Measurements from ENCODE around the gene IRAK3. TPM values are rescaled to one million over a fixed set of nuclear protein-coding genes. Genes with fewer than 3 reads are reported as not detected.
"Not testable (repeated sequence)": the region's sequence is repeated elsewhere in the genome, so short reads cannot be mapped to it uniquely, and the experiment has no call there.

Gene IRAK3
- total RNA-seq, 4 donors from 2014 or later, result 12.2 to 21.5 (median 13.6) TPM

- Histone ChIP-seq H3K27me3 (peaks cover 0 to 3% (median 0%) of the 10 kb centered on the region in 4 donors), H3K4me1 (no peaks in the 10 kb centered on the region), H3K36me3 (no peaks in the 10 kb centered on the region), H3K27ac (replicated peaks in 1 of 4) (no peak overlapping the region), H3K4me3 (no peak overlapping the region), H3K9me3 (peaks cover 0 to 5% (median 0%) of the 10 kb centered on the region in 4 donors)
- 80% methylated on average over 4 of the region's 4 CpGs for WGBS
- DNase-seq (ENCODE audit: extremely low spot score), result no peak
- intact Hi-C loops (cut with DNase I), result no loop called here
- TF ChIP-seq CTCF (IDR thresholded peaks at IDR 0.05), result no peak
- TF ChIP-seq EP300 (IDR thresholded peaks at IDR 0.05), result no peak
- no peak for TF ChIP-seq POLR2AphosphoS5 (IDR thresholded peaks at IDR 0.05)
- TF ChIP-seq POLR2A (IDR thresholded peaks at IDR 0.05; ENCODE audit: low read depth), result no peak
Observed at GRCh38 chr12:66203820-66204219, 14.8 kb downstream of the IRAK3 start.

GRCh38 chr12:66206141-66206540, 17.1 kb downstream of the IRAK3 start:
- Histone ChIP-seq H3K4me1 (no peaks in the 10 kb centered on the region), H3K36me3 (no peaks in the 10 kb centered on the region), H3K9me3 (no peaks in the 10 kb centered on the region), H3K27ac (replicated peaks in 1 of 4) (no peak overlapping the region), H3K27me3 (no peaks in the 10 kb centered on the region), H3K4me3 (no peak overlapping the region)
- intact Hi-C loops (cut with DNase I), result no loop called here
- WGBS, result 91% methylated on average over 1 of the region's 1 CpG
- no peak for DNase-seq (ENCODE audit: extremely low spot score)
- TF ChIP-seq POLR2AphosphoS5 (IDR thresholded peaks at IDR 0.05) (no peak), CTCF (IDR thresholded peaks at IDR 0.05) (no peak), POLR2A (IDR thresholded peaks at IDR 0.05; ENCODE audit: low read depth) (no peak), EP300 (IDR thresholded peaks at IDR 0.05) (no peak)

- no peak overlapping the region for H3K27ac ChIP-seq (replicated peaks in 1 of 4)
- no peak for DNase-seq (ENCODE audit: extremely low spot score)
Observed at GRCh38 chr12:66210840-66211239, 21.8 kb downstream of the IRAK3 start.

GRCh38 chr12:66211573-66211972, 22.6 kb downstream of the IRAK3 start:
- H3K4me1 ChIP-seq; H3K27ac ChIP-seq (replicated peaks in 1 of 4); intact Hi-C loops (cut with DNase I); DNase-seq (ENCODE audit: extremely low spot score); H3K27me3 ChIP-seq; H3K9me3 ChIP-seq; H3K4me3 ChIP-seq: not testable (repeated sequence)
- peaks cover 0 to 10% (median 4%) of the 10 kb centered on the region in 4 donors for H3K36me3 ChIP-seq
- WGBS, result 71% methylated on average over 2 of the region's 2 CpGs

More at GRCh38 chr12:66210840-66211239, 21.8 kb downstream of the IRAK3 start:
- Histone ChIP-seq H3K9me3 (no peaks in the 10 kb centered on the region), H3K4me1 (no peaks in the 10 kb centered on the region), H3K27me3 (peaks cover 0 to 3% (median 0%) of the 10 kb centered on the region in 4 donors), H3K36me3 (peaks cover 0 to 10% (median 4%) of the 10 kb centered on the region in 4 donors), H3K4me3 (no peak overlapping the region)
- no peak for TF ChIP-seq POLR2AphosphoS5 (IDR thresholded peaks at IDR 0.05)
- no peak for TF ChIP-seq EP300 (IDR thresholded peaks at IDR 0.05)
- no peak for TF ChIP-seq POLR2A (IDR thresholded peaks at IDR 0.05; ENCODE audit: low read depth)
- TF ChIP-seq CTCF (IDR thresholded peaks at IDR 0.05), result no peak
- intact Hi-C loops (cut with DNase I), result no loop called here

- H3K4me3 ChIP-seq; intact Hi-C loops (cut with DNase I); H3K27ac ChIP-seq (replicated peaks in 1 of 4); H3K27me3 ChIP-seq; H3K9me3 ChIP-seq; DNase-seq (ENCODE audit: extremely low spot score); H3K4me1 ChIP-seq: not testable (repeated sequence)
- H3K36me3 ChIP-seq, result peaks cover 0 to 10% (median 4%) of the 10 kb centered on the region in 4 donors
- 86% methylated on average over 3 of the region's 3 CpGs for WGBS
Observed at GRCh38 chr12:66213011-66213410, 24.0 kb downstream of the IRAK3 start.

GRCh38 chr12:66217342-66217917, 28.4 kb downstream of the IRAK3 start:
- peaks cover 0 to 12% (median 9%) of the 10 kb centered on the region in 4 donors for H3K9me3 ChIP-seq
- intact Hi-C loops (cut with DNase I), result no loop called here
- H3K27ac ChIP-seq (replicated peaks in 1 of 4), result no peak overlapping the region
- 76% methylated on average over 4 of the region's 4 CpGs for WGBS
- peaks cover 0 to 20% (median 8%) of the 10 kb centered on the region in 4 donors for H3K36me3 ChIP-seq
- no peak for DNase-seq (ENCODE audit: extremely low spot score)
- peaks cover 0 to 3% (median 0%) of the 10 kb centered on the region in 4 donors for H3K27me3 ChIP-seq
- no peak overlapping the region for H3K4me3 ChIP-seq
- TF ChIP-seq POLR2AphosphoS5 (IDR thresholded peaks at IDR 0.05) (no peak), POLR2A (IDR thresholded peaks at IDR 0.05; ENCODE audit: low read depth) (no peak), CTCF (IDR thresholded peaks at IDR 0.05) (no peak)
- no peaks in the 10 kb centered on the region for H3K4me1 ChIP-seq

Measured in esophagus muscularis mucosa (tissue), 4 donors.